ENCODE measurements around the gene KDM4B.

The KDM4B gene

GRCh38 chr19:5143471-5144411, 174.8 kb downstream of the KDM4B start:
- no peak for DNase-seq (ENCODE audit: low read depth)
- H3K4me3 ChIP-seq (ENCODE audit: low read depth, low read length): no peak overlapping the region
- no peak for TF ChIP-seq CTCF (conservative IDR thresholded peaks at IDR 0.05; ENCODE audit: low read depth, low read length)

GRCh38 chr19:5144545-5145179, 175.7 kb downstream of the KDM4B start:
- DNase-seq (ENCODE audit: low read depth): no peak
- TF ChIP-seq CTCF (conservative IDR thresholded peaks at IDR 0.05; ENCODE audit: low read depth, low read length): no peak

GRCh38 chr19:5145521-5146511, 176.9 kb downstream of the KDM4B start:
- no peak for TF ChIP-seq CTCF (conservative IDR thresholded peaks at IDR 0.05; ENCODE audit: low read depth, low read length)
- no peak overlapping the region for H3K4me3 ChIP-seq (ENCODE audit: low read depth, low read length)
- no peak for DNase-seq (ENCODE audit: low read depth)

More at GRCh38 chr19:5144545-5145179, 175.7 kb downstream of the KDM4B start:
- no peak overlapping the region for H3K4me3 ChIP-seq (ENCODE audit: low read depth, low read length)

- DNase-seq (ENCODE audit: low read depth): no peak
- TF ChIP-seq CTCF (conservative IDR thresholded peaks at IDR 0.05; ENCODE audit: low read depth, low read length): no peak
- no peak overlapping the region for H3K4me3 ChIP-seq (ENCODE audit: low read depth, low read length)
These were observed 178.4 kb downstream of the KDM4B start for GRCh38 chr19:5147074-5147977.

GRCh38 chr19:5147978-5148793, 179.3 kb downstream of the KDM4B start:
- TF ChIP-seq CTCF (conservative IDR thresholded peaks at IDR 0.05; ENCODE audit: low read depth, low read length): peak; percentile 13
- peak overlapping the region; percentile 18 for H3K4me3 ChIP-seq (ENCODE audit: low read depth, low read length)
- peak; percentile 83 for DNase-seq (ENCODE audit: low read depth)

Measured in choroid plexus epithelial cell (primary cell).